K562 (cell line): ENCODE data around the gene ABCA10. TPM values are rescaled to one million over a fixed set of nuclear protein-coding genes. Genes with fewer than 3 reads are reported as not detected.

Source experiments
- ATF2 ChIP-seq: sonication (generic); formaldehyde crosslinking; IDR thresholded peaks from 2 replicates; pipeline ENCODE4 v1.8.1; 2022; ENCODE audit warnings: missing genetic modification reagents
- BCOR ChIP-seq: fragments of 450-650 bp; IDR thresholded peaks from 2 replicates; pipeline ENCODE4 v1.6.1; 2016
- BHLHE40 ChIP-seq: IDR thresholded peaks from 2 replicates; pipeline ENCODE4 v1.6.1; 2011; ENCODE audit warnings: low read length, improper control_type of control experiment
- CEBPB ChIP-seq: fragments of 450-650 bp; IDR thresholded peaks from 2 replicates; pipeline ENCODE4 v1.6.1; 2016; ENCODE audit warnings: missing genetic modification characterization, missing compliant biosample characterization
- GTF3C2 ChIP-seq: IDR thresholded peaks from 3 replicates; pipeline ENCODE4 v1.6.1; 2011; ENCODE audit warnings: borderline replicate concordance, mild to moderate bottlenecking, moderate library complexity; ENCODE audit not compliant: insufficient read length; ENCODE audit errors: extremely low read depth
- HDGF ChIP-seq: fragments of 450-650 bp; IDR thresholded peaks from 2 replicates; pipeline ENCODE4 v1.6.1; 2016
- HMGN3 ChIP-seq: IDR thresholded peaks from 2 replicates; pipeline ENCODE4 v1.6.1; 2011; ENCODE audit warnings: borderline replicate concordance, low read depth, mild to moderate bottlenecking, mixed read lengths, low read length; ENCODE audit not compliant: insufficient read length; ENCODE audit errors: extremely low read depth
- MAFG ChIP-seq: fragments of 450-650 bp; conservative IDR thresholded peaks from 2 replicates; pipeline ENCODE4 v1.6.1; 2016; ENCODE audit warnings: missing genetic modification characterization, missing compliant biosample characterization
- NCOA1 ChIP-seq: fragments of 450-650 bp; IDR thresholded peaks from 2 replicates; pipeline ENCODE4 v1.6.1; 2016; ENCODE audit warnings: low read depth
- NKRF ChIP-seq: fragments of 450-650 bp; IDR thresholded peaks from 2 replicates; pipeline ENCODE4 v1.6.1; 2016; ENCODE audit warnings: borderline replicate concordance
- PHB2 ChIP-seq: fragments of 450-650 bp; IDR thresholded peaks from 2 replicates; pipeline ENCODE4 v1.6.1; 2017; ENCODE audit warnings: low read depth
- RCOR1 ChIP-seq, 2 experiments: IDR thresholded peaks; 2 replicates each; pipeline ENCODE4 v1.6.1; 2012; ENCODE audit warnings: low read depth in 2 of 2, low read length in 2 of 2, borderline replicate concordance in 1 of 2, improper control_type of control experiment in 1 of 2
- RFX7 ChIP-seq: fragments of 250-450 bp; sonication (Bioruptor Pico); IDR thresholded peaks from 2 replicates; pipeline ENCODE4 v1.5.1; 2021; ENCODE audit warnings: mild to moderate bottlenecking
- TBL1XR1 ChIP-seq, 2 experiments: IDR thresholded peaks; 2 replicates each; pipeline ENCODE4 v1.6.1; 2012; ENCODE audit warnings: improper control_type of control experiment in 2 of 2, low read length in 2 of 2, mild to moderate bottlenecking in 1 of 2
- THAP7 ChIP-seq: fragments of 250-450 bp; sonication (Bioruptor Pico); IDR thresholded peaks from 2 replicates; pipeline ENCODE4 v1.5.0; 2021
- ZFPM2 ChIP-seq: fragments of 250-450 bp; sonication (Bioruptor Pico); IDR thresholded peaks from 2 replicates; pipeline ENCODE4 v1.5.1; 2022; ENCODE audit warnings: mild to moderate bottlenecking
- ZNF217 ChIP-seq: sonication (generic); formaldehyde crosslinking; IDR thresholded peaks from 2 replicates; pipeline ENCODE4 v1.8.0; 2022; ENCODE audit warnings: mild to moderate bottlenecking, missing genetic modification reagents
- ZNF778 ChIP-seq: fragments of 450-650 bp; formaldehyde crosslinking; IDR thresholded peaks from 2 replicates; pipeline ENCODE4 v1.4.0; 2020; ENCODE audit warnings: mild to moderate bottlenecking, moderate library complexity
- polyA plus RNA-seq, 8 experiments: library from polyadenylated mRNA; depleted of rRNA in 4 of 8; stranded (reverse) in 5 of 8; unstranded in 3 of 8; fragments of >200 nt; fragmentation: Nextera tagmentation in 2 of 8; fragmentation: Illumina TruSeq in 1 of 8; extraction: Ambion mirVana in 2 of 8; extraction: Trizol in 1 of 8; gene quantifications; 2 replicates each; pipeline versions ENCODE4 v1.2.1 to v1.2.3, GENCODE V29; 2011 to 2014; ENCODE audit warnings: inconsistent platforms in 1 of 8, missing spikeins in 1 of 8
- total RNA-seq, 7 experiments: library from RNA; depleted of rRNA in 6 of 7; stranded (reverse); fragments of >200 nt in 6 of 7; fragmentation: Illumina TruSeq in 2 of 7; extraction: Trizol in 2 of 7; gene quantifications; 2 replicates each; pipeline versions ENCODE4 v1.2.1 to v1.2.3, GENCODE V29; 2011 to 2021; ENCODE audit warnings: low replicate concordance in 1 of 7

The ABCA10 gene
- total and polyA plus RNA-seq, 9 of the 15 experiments (the other 6 are each of a cell fraction or from before 2014, with no cell fraction given) = 0.04 to 0.45 (median 0.15) TPM; not detected in 1

GRCh38 chr17:69198238-69198637, 30.4 kb downstream of the ABCA10 start (continued):
- TF ChIP-seq RCOR1 (IDR thresholded peaks at IDR 0.05; ENCODE audit: borderline replicate concordance in 1 of 2, low read depth in 2 of 2, low read length in 2 of 2) (peak in 1 of 2 experiments; percentile 76; a peak in 1 of 4 replicates), THAP7 (CRISPR knock-in tag) (no peak), ZFPM2 (CRISPR knock-in tag) (no peak), BCOR (no peak), BHLHE40 (peak; percentile 90), ZNF778 (CRISPR knock-in tag) (no peak), RFX7 (no peak), NKRF (no peak), MAFG (tag) (no peak), GTF3C2 (no peak), CEBPB (tag) (peak; percentile 39; the same call in 1 of the 2 replicates), ATF2 (CRISPR knock-in tag) (no peak), TBL1XR1 (IDR thresholded peaks at IDR 0.05; ENCODE audit: low read length in 2 of 2) (no peak), PHB2 (no peak), HMGN3 (no peak), HDGF (no peak), NCOA1 (no peak), ZNF217 (CRISPR knock-in tag) (no peak)
